IPS DF 6.9 (cell line): Measurements from ENCODE around the gene HMGN4.

Source experiments
- DNase-seq: peaks from one replicate; pipeline ENCODE4 v3.0.0-alpha.2; 2013; ENCODE audit warnings: low read depth, low spot score
- H3K27ac ChIP-seq: one replicate; pipeline ENCODE4 v1.5.1; 2013; ENCODE audit warnings: low read length, control low read depth
- H3K27me3 ChIP-seq: 2 replicates; pipeline ENCODE4 v1.6.1; 2013; ENCODE audit warnings: mild to moderate bottlenecking, low read length; ENCODE audit not compliant: control insufficient read depth, insufficient read depth
- H3K36me3 ChIP-seq: 2 replicates; pipeline ENCODE4 v1.6.1; 2013; ENCODE audit warnings: low read length; ENCODE audit not compliant: control insufficient read depth, insufficient read depth
- H3K4me1 ChIP-seq: 2 replicates; pipeline ENCODE4 v1.6.1; 2013; ENCODE audit warnings: low read length; ENCODE audit not compliant: control insufficient read depth, insufficient read depth
- H3K4me3 ChIP-seq: 2 replicates; pipeline ENCODE4 v1.5.1; 2013; ENCODE audit warnings: mild to moderate bottlenecking, low read length
- H3K9me3 ChIP-seq: 2 replicates; pipeline ENCODE4 v1.6.1; 2013; ENCODE audit warnings: low read length, inconsistent platforms; ENCODE audit not compliant: control insufficient read depth, insufficient read depth
- WGBS: extraction: QIAGEN DNeasy Blood & Tissue Kit; methylation state at CpG from one replicate; pipeline ENCODE4 v1.1.7; 2013; ENCODE audit warnings: mixed read lengths, missing lambda C conversion rate; ENCODE audit not compliant: insufficient read length, insufficient coverage; 5-methylcytosine and 5-hydroxymethylcytosine counted together

The HMGN4 gene

DNA sequence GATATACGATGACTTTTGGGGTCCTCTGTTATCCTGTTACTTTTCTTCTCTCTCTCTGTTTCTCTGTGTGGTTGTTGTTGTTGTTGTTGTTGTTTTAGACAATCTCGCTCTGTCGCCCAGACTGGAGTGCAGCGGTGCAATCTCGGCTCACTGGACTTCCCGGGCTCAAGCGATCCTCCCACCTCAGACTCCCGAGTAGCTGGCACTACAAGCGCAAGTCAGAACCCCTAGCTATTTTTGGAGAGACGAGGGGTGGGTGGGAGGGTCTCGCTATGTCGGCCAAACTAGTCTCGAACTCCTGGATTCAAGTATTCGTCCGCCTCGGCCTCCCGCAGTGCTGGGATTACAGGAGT is 39.5 kb downstream of the HMGN4 start:
- Histone ChIP-seq H3K27ac (no peak overlapping the region), H3K4me1 (no peaks in the 10 kb centered on the region; the same call in 1 of the 2 replicates), H3K27me3 (no peaks in the 10 kb centered on the region), H3K4me3 (peak overlapping the region; percentile 64; the same call in 1 of the 2 replicates), H3K9me3 (no peaks in the 10 kb centered on the region; the same call in 1 of the 2 replicates), H3K36me3 (no peaks in the 10 kb centered on the region)
- WGBS, result no CpG with 5 or more reads among the region's 17 CpGs
- DNase-seq, result no peak

DNA sequence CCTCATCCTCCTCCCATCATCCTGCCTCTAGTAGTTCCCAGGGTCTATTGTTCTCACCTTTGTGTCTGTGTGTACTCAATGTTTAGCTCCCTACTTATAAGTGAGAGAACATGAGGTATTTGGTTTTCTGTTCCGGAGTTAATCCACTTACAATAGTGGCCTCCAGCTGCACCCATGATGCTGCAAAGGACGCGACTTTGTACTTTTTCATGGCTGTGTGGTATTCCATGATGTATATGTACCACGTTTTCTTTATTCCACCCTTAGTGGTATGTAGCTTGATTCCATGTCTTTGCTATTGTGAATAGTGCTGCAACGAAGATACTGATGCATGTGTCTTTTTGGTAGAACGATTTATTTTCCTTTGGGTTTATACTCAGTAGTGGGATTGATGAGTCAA is 40.1 kb downstream of the HMGN4 start:
- Histone ChIP-seq H3K27ac (no peak overlapping the region), H3K4me3 (no peak overlapping the region), H3K9me3 (no peaks in the 10 kb centered on the region; the same call in 1 of the 2 replicates), H3K4me1 (no peaks in the 10 kb centered on the region; the same call in 1 of the 2 replicates), H3K27me3 (no peaks in the 10 kb centered on the region), H3K36me3 (no peaks in the 10 kb centered on the region)
- no peak for DNase-seq
- WGBS, result no CpG with 5 or more reads among the region's 6 CpGs

DNA sequence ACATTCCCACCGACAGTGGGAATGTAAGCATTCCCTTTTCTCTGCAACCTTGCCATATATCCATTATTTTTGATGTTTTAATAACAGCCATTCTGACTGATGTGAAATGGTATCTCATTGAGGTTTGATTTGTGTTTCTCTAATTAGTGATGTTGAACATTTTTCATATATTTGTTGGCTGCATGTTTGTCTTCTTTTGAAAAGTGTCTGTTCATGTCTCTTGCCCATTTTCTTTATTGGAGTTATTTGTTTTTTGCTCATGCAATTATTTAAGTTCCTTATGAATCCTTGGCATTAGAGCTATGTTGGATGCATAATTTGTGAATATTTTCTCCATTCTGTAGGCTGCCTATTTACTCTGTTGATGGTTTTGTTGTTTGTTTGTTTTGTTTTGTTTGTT is 40.6 kb downstream of the HMGN4 start:
- DNase-seq, result no peak
- Histone ChIP-seq H3K27me3 (no peaks in the 10 kb centered on the region), H3K9me3 (no peaks in the 10 kb centered on the region; the same call in 1 of the 2 replicates), H3K36me3 (no peaks in the 10 kb centered on the region), H3K4me3 (no peak overlapping the region), H3K27ac (no peak overlapping the region), H3K4me1 (no peaks in the 10 kb centered on the region; the same call in 1 of the 2 replicates)
- WGBS, result no CpG with 5 or more reads among the region's 1 CpG

DNA sequence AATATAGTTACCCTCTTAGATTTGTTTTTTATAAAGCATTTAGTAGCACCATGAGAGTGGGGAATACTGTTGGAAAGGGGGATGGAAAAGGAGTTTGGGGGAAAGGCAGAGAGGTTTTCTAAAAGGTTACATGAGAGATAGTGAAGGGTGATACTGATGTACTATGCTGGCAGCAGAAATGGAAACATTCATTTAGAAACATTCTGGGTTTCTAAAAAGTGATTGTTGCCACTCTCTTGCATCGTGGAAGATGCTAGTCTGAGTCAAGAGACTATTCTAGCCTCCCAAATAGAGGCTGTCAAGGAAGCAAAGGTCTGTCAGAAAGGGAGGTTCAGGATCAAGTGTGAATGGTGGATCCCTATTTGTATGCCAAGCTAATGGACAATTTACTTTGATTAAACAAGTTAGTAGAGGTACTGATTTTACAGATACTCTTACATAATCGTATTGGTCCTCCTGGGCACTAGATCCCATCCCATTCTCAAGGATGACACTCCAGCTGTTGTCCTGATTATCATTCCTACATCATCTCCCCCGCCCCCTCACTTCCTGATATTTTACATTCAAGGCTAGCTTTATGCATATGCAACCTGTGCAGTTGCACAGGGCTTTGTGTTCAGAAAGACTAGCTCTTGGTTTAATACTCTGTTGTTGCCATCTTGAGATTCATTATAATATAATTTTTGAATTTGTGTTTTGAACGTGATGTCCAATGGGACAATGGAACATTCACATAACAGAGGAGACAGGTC is 43.2 kb downstream of the HMGN4 start:
- H3K9me3 ChIP-seq, result no peaks in the 10 kb centered on the region
- H3K4me1 ChIP-seq, result no peaks in the 10 kb centered on the region; the same call in 1 of the 2 replicates
- H3K4me3 ChIP-seq, result no peak overlapping the region
- no peak for DNase-seq
- H3K27me3 ChIP-seq, result no peaks in the 10 kb centered on the region
- H3K36me3 ChIP-seq, result no peaks in the 10 kb centered on the region
- no peak overlapping the region for H3K27ac ChIP-seq
- WGBS, result no CpG with 5 or more reads among the region's 4 CpGs

DNA sequence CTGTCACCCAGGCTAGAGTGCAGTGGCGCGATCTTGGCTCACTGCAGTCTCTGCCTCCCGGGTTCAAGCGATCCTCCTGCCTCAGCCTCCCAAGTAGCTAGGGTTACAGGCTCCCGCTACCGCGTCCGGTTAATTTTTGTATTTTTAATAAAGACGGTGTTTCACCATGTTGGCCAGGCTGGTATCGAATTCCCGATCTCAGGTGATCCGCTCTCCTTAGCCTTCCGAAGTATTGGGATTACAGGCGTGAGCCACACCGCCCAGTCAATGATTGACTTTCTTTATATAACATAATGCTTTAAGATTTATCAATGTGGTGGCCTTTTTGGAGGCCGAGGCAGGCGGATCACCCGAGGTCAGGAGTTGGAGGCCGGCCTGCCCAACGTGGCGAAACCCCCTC is 50.8 kb downstream of the HMGN4 start:
- Histone ChIP-seq H3K36me3 (no peaks in the 10 kb centered on the region), H3K9me3 (no peaks in the 10 kb centered on the region), H3K27me3 (no peaks in the 10 kb centered on the region), H3K4me3 (no peak overlapping the region), H3K27ac (no peak overlapping the region), H3K4me1 (no peaks in the 10 kb centered on the region)
- WGBS, result no CpG with 5 or more reads among the region's 21 CpGs
- DNase-seq, result no peak

DNA sequence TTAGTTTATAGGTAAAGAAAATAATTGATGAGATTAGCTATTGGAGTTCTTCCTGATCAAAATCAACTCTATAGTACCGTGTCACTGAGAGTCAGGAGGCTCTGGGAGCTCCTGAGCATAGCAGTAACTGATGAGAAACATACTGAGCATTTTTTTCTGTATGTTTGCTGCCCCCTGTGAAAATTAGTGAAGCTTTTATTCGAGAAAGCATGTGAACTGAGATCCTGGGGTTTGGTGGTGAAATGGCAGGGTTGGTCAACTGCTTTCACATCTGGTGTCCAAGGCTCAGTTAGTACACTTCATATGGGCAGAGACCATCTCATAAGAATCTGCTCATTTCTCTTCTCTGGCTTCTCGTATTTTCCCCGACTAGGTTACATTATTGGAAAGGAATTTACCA is 54.5 kb downstream of the HMGN4 start:
- no CpG with 5 or more reads among the region's 4 CpGs for WGBS
- no peak for DNase-seq

DNA sequence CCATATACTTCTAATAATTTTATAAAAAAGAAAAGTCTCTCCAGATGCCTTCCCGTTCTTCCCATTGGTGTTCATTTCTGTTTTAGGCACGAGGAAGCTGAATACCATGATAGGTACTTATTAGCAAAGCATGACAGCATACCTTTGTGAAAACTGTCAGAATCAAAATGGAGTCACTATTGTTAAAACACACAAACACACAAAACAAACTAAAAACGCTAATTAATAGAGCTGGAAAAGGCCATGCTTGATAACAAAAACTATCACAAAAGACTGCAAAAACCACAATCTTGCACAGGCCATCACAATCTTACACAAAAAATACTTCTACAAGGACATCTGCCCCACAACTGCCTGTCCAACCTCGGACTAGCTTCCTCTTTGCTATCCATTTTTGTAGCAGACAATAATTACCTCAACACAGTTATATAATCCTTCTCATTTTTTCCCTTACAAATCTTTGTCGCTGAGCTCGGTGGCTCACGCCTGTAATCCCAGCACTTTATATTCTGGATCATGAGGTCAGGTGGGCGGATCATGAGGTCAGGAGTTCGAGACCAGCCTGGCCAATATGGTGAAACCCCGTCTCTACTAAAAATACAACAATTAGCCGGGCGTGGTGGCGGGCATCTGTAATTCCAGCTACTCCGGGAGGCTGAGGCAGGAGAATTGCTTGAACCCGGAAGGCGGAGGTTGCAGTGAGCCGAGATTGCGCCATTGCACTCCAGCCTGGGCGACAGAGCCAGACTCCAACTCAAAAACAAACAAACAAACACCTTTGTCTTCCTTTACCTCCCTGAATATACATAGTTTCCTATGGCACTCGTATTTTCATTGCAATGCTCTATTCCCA is 55.3 kb downstream of the HMGN4 start:
- Histone ChIP-seq H3K4me3 (peak overlapping the region; percentile 43; the same call in 1 of the 2 replicates), H3K4me1 (no peaks in the 10 kb centered on the region; the same call in 1 of the 2 replicates), H3K9me3 (no peaks in the 10 kb centered on the region), H3K27me3 (no peaks in the 10 kb centered on the region), H3K27ac (no peak overlapping the region), H3K36me3 (no peaks in the 10 kb centered on the region)
- WGBS, result no CpG with 5 or more reads among the region's 20 CpGs
- no peak for DNase-seq

More for the DNA sequence above, 54.5 kb downstream of the HMGN4 start:
- Histone ChIP-seq H3K36me3 (no peaks in the 10 kb centered on the region), H3K4me3 (no peak overlapping the region), H3K27ac (no peak overlapping the region), H3K4me1 (no peaks in the 10 kb centered on the region; the same call in 1 of the 2 replicates), H3K27me3 (no peaks in the 10 kb centered on the region), H3K9me3 (no peaks in the 10 kb centered on the region)

DNA sequence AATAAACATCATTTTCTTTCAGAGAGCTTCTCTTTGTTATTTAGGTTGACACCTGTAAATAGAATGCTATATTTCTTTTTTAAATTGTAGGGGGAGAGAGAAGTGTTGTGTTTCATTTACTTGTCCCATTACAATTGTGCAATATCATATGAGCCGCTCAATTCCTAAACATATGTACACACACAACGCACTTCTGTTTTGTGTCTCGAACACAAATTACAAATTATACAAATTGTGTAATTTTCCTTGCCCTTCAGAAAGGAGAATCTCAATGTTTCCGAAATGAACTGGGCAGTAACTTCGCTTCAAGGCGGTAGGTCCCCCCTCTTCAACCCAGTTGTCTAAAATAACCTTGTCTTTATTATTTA is 55.9 kb downstream of the HMGN4 start:
- Histone ChIP-seq H3K27ac (no peak overlapping the region), H3K27me3 (no peaks in the 10 kb centered on the region), H3K4me3 (peak overlapping the region; percentile 43; the same call in 1 of the 2 replicates), H3K9me3 (no peaks in the 10 kb centered on the region), H3K4me1 (no peaks in the 10 kb centered on the region; the same call in 1 of the 2 replicates), H3K36me3 (no peaks in the 10 kb centered on the region)
- no peak for DNase-seq
- WGBS, result no CpG with 5 or more reads among the region's 6 CpGs

DNA sequence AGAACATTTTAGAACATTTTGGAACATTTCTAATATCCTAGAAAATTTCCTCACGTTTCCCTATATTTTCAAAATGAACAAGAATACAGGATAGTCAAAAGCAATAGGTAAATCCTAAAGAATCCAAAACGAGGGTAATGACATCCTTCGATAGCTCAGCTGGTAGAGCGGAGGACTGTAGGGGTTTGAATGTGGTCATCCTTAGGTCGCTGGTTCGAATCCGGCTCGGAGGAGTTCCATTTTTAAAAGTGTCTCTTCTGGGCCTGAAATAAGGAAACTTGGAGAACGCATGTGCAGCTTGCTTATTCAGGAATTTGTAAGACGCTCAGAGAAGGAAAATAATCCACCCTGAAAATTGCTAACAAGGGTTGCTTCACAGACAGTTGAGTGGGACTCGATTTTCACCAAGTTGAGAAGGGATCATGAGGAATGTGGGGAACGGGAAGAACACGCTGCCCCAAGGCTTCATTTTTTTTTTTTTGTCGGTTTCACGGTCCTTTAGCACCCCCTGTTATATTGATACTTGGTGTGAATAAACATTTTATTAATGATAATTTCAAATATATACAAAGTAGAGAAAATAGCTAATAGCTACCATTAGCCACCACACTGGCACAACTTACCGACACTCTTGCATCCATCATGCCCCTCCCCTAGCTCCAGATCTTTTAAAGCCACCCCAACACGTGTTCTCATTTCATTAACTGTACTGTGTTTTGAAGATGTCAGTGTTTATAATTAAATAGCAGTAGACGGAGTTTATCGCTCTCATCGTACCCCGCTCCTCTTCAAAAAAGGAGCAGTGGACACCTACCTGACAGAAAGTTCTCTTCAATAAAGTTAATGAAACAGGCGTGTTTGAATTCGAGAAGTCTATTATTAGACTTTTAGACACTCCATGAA is 56.8 kb downstream of the HMGN4 start:
- no peak for DNase-seq
- no peaks in the 10 kb centered on the region; the same call in 1 of the 2 replicates for H3K4me1 ChIP-seq
- H3K36me3 ChIP-seq, result no peaks in the 10 kb centered on the region
- H3K27ac ChIP-seq, result no peak overlapping the region
- H3K4me3 ChIP-seq, result peak overlapping the region; percentile 50; the same call in 1 of the 2 replicates
- no peaks in the 10 kb centered on the region for H3K9me3 ChIP-seq
- H3K27me3 ChIP-seq, result no peaks in the 10 kb centered on the region
- no CpG with 5 or more reads among the region's 23 CpGs for WGBS
